ENCODE data around the gene TRIM2.
A peak's percentile ranks its signal among the peaks of the same experiment; 100 is the strongest.

The TRIM2 gene

GRCh38 chr4:153261914-153262313, 57.7 kb downstream of the TRIM2 start:
- intact Hi-C loops (cut with DNase I), result no loop called here
- DNase-seq, result no peak

GRCh38 chr4:153265306-153266047, 61.2 kb downstream of the TRIM2 start:
- intact Hi-C loops (cut with DNase I), result no loop called here

GRCh38 chr4:153266988-153267387, 62.7 kb downstream of the TRIM2 start:
- intact Hi-C loops (cut with DNase I), result no loop called here
- no peak for DNase-seq

More at GRCh38 chr4:153265306-153266047, 61.2 kb downstream of the TRIM2 start:
- DNase-seq, result no peak

GRCh38 chr4:153267890-153268289, 63.6 kb downstream of the TRIM2 start:
- DNase-seq, result no peak
- intact Hi-C loops (cut with DNase I), result no loop called here

GRCh38 chr4:153268295-153268694, 64.1 kb downstream of the TRIM2 start:
- DNase-seq, result no peak
- intact Hi-C loops (cut with DNase I), result no loop called here

- DNase-seq, result no peak
- intact Hi-C loops (cut with DNase I), result no loop called here
Observed at GRCh38 chr4:153269218-153269990, 65.2 kb downstream of the TRIM2 start.

GRCh38 chr4:153270361-153270760, 66.1 kb downstream of the TRIM2 start:
- intact Hi-C loops (cut with DNase I), result no loop called here
- DNase-seq, result no peak

- intact Hi-C loops (cut with DNase I), result no loop called here
- DNase-seq, result no peak
Observed at GRCh38 chr4:153271820-153272219, 67.6 kb downstream of the TRIM2 start.

GRCh38 chr4:153273751-153274150, 69.5 kb downstream of the TRIM2 start:
- no peak for DNase-seq
- intact Hi-C loops (cut with DNase I), result no loop called here

GRCh38 chr4:153274967-153275366, 70.7 kb downstream of the TRIM2 start:
- intact Hi-C loops (cut with DNase I), result no loop called here
- no peak for DNase-seq

- intact Hi-C loops (cut with DNase I), result no loop called here
- no peak for DNase-seq
Observed at GRCh38 chr4:153275380-153276276, 71.4 kb downstream of the TRIM2 start.

- DNase-seq, result peak in 12 of 42 donors; percentile 24 to 64 (median 43)
- intact Hi-C loops (cut with DNase I), result no loop called here
Observed at GRCh38 chr4:153276971-153277370, 72.7 kb downstream of the TRIM2 start.

GRCh38 chr4:153281476-153281875, 77.2 kb downstream of the TRIM2 start:
- intact Hi-C loops (cut with DNase I), result no loop called here
- no peak for DNase-seq

- no peak for DNase-seq
- intact Hi-C loops (cut with DNase I), result no loop called here
Observed at GRCh38 chr4:153282023-153282422, 77.8 kb downstream of the TRIM2 start.

GRCh38 chr4:153283260-153283659, 79.0 kb downstream of the TRIM2 start:
- DNase-seq, result no peak
- intact Hi-C loops (cut with DNase I), result no loop called here

- no peak for DNase-seq
- intact Hi-C loops (cut with DNase I), result no loop called here
Observed at GRCh38 chr4:153290134-153290533, 85.9 kb downstream of the TRIM2 start.

GRCh38 chr4:153291562-153291961, 87.3 kb downstream of the TRIM2 start:
- DNase-seq, result no peak
- intact Hi-C loops (cut with DNase I), result no loop called here

GRCh38 chr4:153292897-153293741, 88.9 kb downstream of the TRIM2 start:
- no peak for DNase-seq
- intact Hi-C loops (cut with DNase I), result no loop called here

GRCh38 chr4:153293742-153294057, 89.5 kb downstream of the TRIM2 start:
- DNase-seq, result no peak
- intact Hi-C loops (cut with DNase I), result no loop called here

Data from head of caudate nucleus (tissue), 42 donors.